GM23248 (cell line): Measurements from ENCODE around the gene TEX19.

ENCODE experiments used
- EZH2 ChIP-seq: fragments of 200-600 bp; sonication (generic); IDR thresholded peaks from 2 replicates; pipeline ENCODE4 v1.6.1; 2018; ENCODE audit warnings: antibody characterized with exemption, mild to moderate bottlenecking; ENCODE audit not compliant: insufficient read depth, poor library complexity, severe bottlenecking
- EZH2phosphoT487 ChIP-seq: fragments of 200-600 bp; sonication (generic); IDR thresholded peaks from 2 replicates; pipeline ENCODE4 v1.6.1; 2018; ENCODE audit warnings: antibody characterized with exemption, moderate library complexity, mild to moderate bottlenecking, low read depth; ENCODE audit not compliant: insufficient read depth

DNA sequence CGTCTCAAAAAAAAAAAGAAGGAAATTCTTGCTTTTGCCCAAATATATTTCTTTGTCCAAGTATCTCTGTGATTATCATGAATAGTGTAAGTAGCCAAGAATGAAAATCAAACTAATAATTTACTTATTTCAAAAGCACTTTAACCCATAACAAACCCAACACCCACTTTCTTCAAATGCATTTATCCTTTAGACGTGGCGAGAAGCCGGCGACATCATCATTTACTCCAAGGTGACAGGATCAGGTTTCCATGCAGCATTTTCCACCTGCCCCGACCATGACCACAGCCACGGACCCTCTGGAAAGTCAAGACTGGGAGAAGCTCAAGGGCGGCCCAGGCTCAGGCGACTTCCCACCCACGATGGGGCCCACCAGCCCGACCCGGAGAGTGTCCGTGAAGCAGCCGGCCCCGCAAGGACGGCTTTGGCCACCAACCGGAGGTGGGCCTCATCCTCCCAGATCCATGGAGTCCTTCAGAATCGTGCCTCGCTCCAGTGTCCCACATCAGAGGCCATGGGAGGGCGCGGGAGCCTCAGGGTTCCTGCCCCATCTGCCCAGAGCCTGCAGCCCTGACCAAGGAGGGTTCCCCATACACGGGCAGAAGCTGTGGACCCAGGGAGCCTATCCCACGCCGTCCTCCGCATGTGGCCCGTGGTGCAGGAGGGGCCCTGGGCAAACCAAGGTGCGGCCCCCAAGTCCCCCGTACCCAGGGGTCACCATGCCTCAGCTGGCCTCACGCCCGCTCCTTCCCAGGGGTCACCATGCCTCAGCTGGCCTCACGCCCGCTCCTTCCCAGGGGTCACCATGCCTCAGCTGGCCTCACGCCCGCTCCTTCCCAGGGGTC, 31.2 kb downstream of the TEX19 start:
- no peak for TF ChIP-seq EZH2phosphoT487
- TF ChIP-seq EZH2: no peak
